ENCODE results near the gene PPFIBP2.

GRCh38 chr11:7484131-7484530, 29.7 kb upstream of the PPFIBP2 start:
- TF ChIP-seq CTCF (IDR thresholded peaks at IDR 0.05; ENCODE audit: insufficient read depth, low read depth, low read length) = no peak
- no peak for TF ChIP-seq EZH2 (IDR thresholded peaks at IDR 0.05; ENCODE audit: insufficient read depth, low read length)
